ENCODE data around the gene SASH3. TPM values are rescaled to one million over a fixed set of nuclear protein-coding genes. Genes with fewer than 3 reads are reported as not detected.

SASH3 gene
- total RNA-seq, 2 experiments from 2014 or later: 129 to 130 TPM

- POLR2A ChIA-PET: no interaction called here
- CTCF ChIA-PET: no interaction called here
These were observed 51.5 kb downstream of the SASH3 start for GRCh38 chrX:129831091-129831885.

DNA sequence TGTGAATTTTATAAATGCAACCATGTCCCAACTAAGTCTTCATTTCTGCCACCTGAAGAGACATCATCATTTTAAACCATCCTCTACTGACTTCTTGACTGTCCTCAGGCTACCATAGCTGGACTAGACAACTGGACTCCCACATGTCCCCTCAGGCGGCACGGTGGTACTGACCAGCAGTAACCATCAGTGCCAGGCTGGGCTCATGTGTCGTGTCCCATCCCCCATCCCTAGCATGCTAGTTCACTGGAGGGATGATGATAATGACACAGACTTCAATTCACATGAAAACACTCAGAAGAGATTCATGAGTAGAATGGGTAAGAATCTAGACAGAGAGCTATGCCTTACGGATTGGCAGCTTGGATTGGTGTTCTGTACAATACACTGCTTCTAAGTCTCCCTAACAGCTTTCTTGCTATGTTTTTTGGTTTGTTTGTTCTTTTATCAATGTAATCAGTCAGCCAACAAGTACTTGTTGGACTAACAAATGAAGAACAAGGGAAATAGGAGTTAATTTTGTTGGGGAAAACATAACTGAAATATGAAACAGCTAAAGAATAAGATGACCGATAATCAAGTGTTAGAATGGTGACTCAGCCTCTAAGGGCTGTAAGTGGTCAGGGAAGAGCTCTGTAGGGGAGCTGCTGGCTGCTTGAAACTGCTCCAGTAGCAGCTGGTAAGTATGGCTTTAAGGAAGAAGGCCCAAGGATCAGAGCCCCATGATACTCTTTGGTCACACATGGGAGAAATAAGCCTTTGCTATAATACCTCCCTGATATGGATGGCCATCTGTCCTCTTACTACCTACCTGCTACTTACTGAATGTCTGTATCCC lies 53.6 kb downstream of the SASH3 start:
- CTCF ChIA-PET: no interaction called here
- POLR2A ChIA-PET: interaction anchor here (0.6 kb wide), 1 partner anchor 110 kb away, joined by 5 read pairs; no protein-coding TSS in a partner anchor

DNA sequence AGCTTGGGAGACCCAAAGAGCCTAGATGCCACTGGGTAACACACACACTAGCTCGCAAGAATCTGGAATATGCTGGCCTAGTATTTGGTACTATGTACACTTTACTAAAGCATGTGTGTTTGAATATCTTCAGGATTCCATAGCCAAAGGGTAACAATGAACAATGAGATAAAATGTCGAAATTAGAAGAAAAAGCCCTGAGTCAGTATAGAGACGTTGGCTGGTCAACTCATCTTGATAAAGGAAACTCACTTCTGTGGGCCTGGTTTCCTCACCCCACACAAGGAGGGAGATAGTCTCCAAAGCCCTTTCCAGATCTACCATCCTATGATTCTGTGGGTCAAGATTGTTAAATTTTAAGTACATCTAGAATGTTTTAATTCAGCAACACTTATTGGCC lies 57.1 kb downstream of the SASH3 start:
- ChIA-PET POLR2A (no interaction called here), CTCF (no interaction called here)

GRCh38 chrX:129840344-129840743 lies 60.6 kb downstream of the SASH3 start:
- ChIA-PET CTCF (no interaction called here), POLR2A (no interaction called here)

DNA sequence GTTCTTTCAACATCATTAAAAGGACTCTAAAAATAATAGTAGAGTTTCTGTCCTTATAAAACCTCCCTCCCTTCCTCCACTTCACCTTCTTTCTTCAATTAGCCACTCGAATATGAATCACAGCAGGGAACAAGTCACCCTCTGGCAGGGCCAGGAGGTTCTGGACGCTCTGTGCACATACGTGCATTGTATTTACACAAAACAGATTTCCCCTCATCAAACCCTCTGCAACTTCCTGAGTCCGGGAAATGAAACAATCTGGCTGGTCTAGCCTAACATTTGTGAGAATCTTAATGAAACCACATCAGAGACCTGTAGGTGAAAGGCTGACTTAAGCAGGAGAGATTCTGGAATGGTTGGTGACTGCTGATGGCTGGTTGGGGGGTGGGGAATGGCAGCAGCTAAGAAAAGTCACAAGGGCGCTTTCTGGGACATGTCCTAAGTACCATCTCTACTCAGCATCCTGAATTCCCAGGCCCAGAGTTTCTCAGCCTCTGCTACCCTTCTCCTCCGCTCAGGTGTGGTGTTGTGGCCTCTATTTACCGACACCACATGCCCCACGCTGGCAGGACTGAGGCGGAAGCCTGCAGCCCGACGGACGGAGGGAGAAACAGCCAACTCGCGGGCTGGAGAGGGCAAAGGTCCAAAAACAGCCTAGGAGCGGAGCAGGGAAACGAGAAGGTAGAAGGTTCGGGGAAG lies 62.9 kb downstream of the SASH3 start:
- ChIA-PET CTCF (no interaction called here), POLR2A (no interaction called here)

- CTCF ChIA-PET: interaction anchor here (1.0 kb wide), 1 partner anchor 218 kb away, joined by 3 read pairs; no protein-coding TSS in a partner anchor
These were observed 63.4 kb downstream of the SASH3 start for GRCh38 chrX:129843209-129843458.

GRCh38 chrX:129843459-129844306 lies 63.9 kb downstream of the SASH3 start, which contains the start of gene ZDHHC9:
TSS of gene ZDHHC9 (minus strand) at chrX:129843886. CDS start at chrX:129841945, 1,941 bp downstream.
- ChIA-PET POLR2A (interaction anchor here (0.6 to 1.0 kb wide), 3 partner anchors 16 to 62 kb away, joined by 3 to 6 read pairs (median 6); partner anchors contain the start of gene UTP14A), CTCF (interaction anchor here (1.0 kb wide), 1 partner anchor 217 kb away, joined by 3 read pairs; no protein-coding TSS in a partner anchor)

More at GRCh38 chrX:129843209-129843458, 63.4 kb downstream of the SASH3 start:
- POLR2A ChIA-PET: interaction anchor here (0.6 kb wide), 1 partner anchor 59 kb away, joined by 3 read pairs; no protein-coding TSS in a partner anchor

Other genes with a start within 250 kb of the SASH3 start
- gene OCRL, start 239.7 kb upstream of the SASH3 start, total RNA-seq: 1 to 10 TPM; 1.8 TPM
- under 1 TPM; 0.57 to 0.88 TPM for gene APLN, start 125.0 kb upstream of the SASH3 start, total RNA-seq
- gene XPNPEP2, start 41.0 kb upstream of the SASH3 start, total RNA-seq: under 1 TPM; 0.23 to 0.32 TPM
- gene ZDHHC9, start 63.9 kb downstream of the SASH3 start, total RNA-seq: 10 to 100 TPM; 13.4 TPM
- gene UTP14A, start 126.2 kb downstream of the SASH3 start, total RNA-seq: 10 to 100 TPM; 62.8 to 63.3 TPM
- gene BCORL1, start 202.7 kb downstream of the SASH3 start, total RNA-seq: 10 to 100 TPM; 11.6 to 12.6 TPM

Measured in activated CD8-positive, alpha-beta memory T cell treated with anti-CD3 and anti-CD28 coated beads for 36 hours (primary cell).